Frontal cortex (tissue), 4 donors: ENCODE measurements around the gene RSPH1. TPM values are rescaled to one million over a fixed set of nuclear protein-coding genes. Genes with fewer than 3 reads are reported as not detected.

ENCODE experiments used
- DNase-seq, 2 donors: peaks; one replicate each; pipeline ENCODE4 v3.0.0; 2012; ENCODE audit warnings: low spot score in 2 of 2
- FAIRE-seq: peaks from 2 replicates; lab custom pipeline; 2012; peaks lifted over from hg19 to GRCh38; lab: Jason Lieb, UNC
- total RNA-seq: library from RNA; depleted of rRNA; stranded (reverse); fragments of >200 nt; gene quantifications from one replicate; pipeline ENCODE4 v1.2.3, GENCODE V29; 2014
- donor health status: control.
- donor health status: control.
- donor health status: control.

RSPH1 gene
- total RNA-seq, 1 donor from 2014 or later, result 0.41 TPM

- DNase-seq (no peak), FAIRE-seq (no peak)
Measured at GRCh38 chr21:42438316-42439205, 57.5 kb downstream of the RSPH1 start.

- FAIRE-seq, result no peak
- DNase-seq, result no peak
Measured at GRCh38 chr21:42437786-42438185, 58.2 kb downstream of the RSPH1 start.

GRCh38 chr21:42436914-42437313 is 59.1 kb downstream of the RSPH1 start:
- FAIRE-seq (no peak), DNase-seq (no peak)

GRCh38 chr21:42435833-42436232 is 60.2 kb downstream of the RSPH1 start:
- FAIRE-seq, result no peak
- DNase-seq, result no peak

- FAIRE-seq, result no peak
- no peak for DNase-seq
Measured at GRCh38 chr21:42435401-42435800, 60.6 kb downstream of the RSPH1 start.

GRCh38 chr21:42434884-42435283 is 61.1 kb downstream of the RSPH1 start:
- FAIRE-seq, result no peak
- no peak for DNase-seq

GRCh38 chr21:42433946-42434551 is 62.0 kb downstream of the RSPH1 start:
- FAIRE-seq (no peak), DNase-seq (no peak)

GRCh38 chr21:42432695-42433094 is 63.3 kb downstream of the RSPH1 start:
- FAIRE-seq, result no peak

GRCh38 chr21:42431196-42431595 is 64.8 kb downstream of the RSPH1 start:
- no peak for DNase-seq
- FAIRE-seq, result no peak

More at GRCh38 chr21:42432695-42433094, 63.3 kb downstream of the RSPH1 start:
- DNase-seq, result no peak

- FAIRE-seq, result no peak
- DNase-seq, result no peak
Measured at GRCh38 chr21:42430521-42430920, 65.5 kb downstream of the RSPH1 start.

- FAIRE-seq, result no peak
- DNase-seq, result no peak
Measured at GRCh38 chr21:42429856-42430255, 66.2 kb downstream of the RSPH1 start.

GRCh38 chr21:42429021-42429420 is 67.0 kb downstream of the RSPH1 start:
- FAIRE-seq (no peak), DNase-seq (no peak)

- DNase-seq (no peak), FAIRE-seq (no peak)
Measured at GRCh38 chr21:42427809-42428419, 68.1 kb downstream of the RSPH1 start.

- no peak for FAIRE-seq
- DNase-seq, result no peak
Measured at GRCh38 chr21:42426876-42427480, 69.0 kb downstream of the RSPH1 start.

GRCh38 chr21:42426424-42426823 is 69.6 kb downstream of the RSPH1 start:
- DNase-seq, result no peak
- no peak for FAIRE-seq

GRCh38 chr21:42425591-42425990 is 70.4 kb downstream of the RSPH1 start:
- no peak for FAIRE-seq
- no peak for DNase-seq

GRCh38 chr21:42424914-42425541 is 71.0 kb downstream of the RSPH1 start:
- DNase-seq (no peak), FAIRE-seq (no peak)

- DNase-seq, result no peak
- no peak for FAIRE-seq
Measured at GRCh38 chr21:42423685-42424084, 72.3 kb downstream of the RSPH1 start.

- DNase-seq (no peak), FAIRE-seq (no peak)
Measured at GRCh38 chr21:42423197-42423675, 72.8 kb downstream of the RSPH1 start.
